Left kidney (tissue), 2 donors: ENCODE results near the gene VSX1. TPM values are rescaled to one million over a fixed set of nuclear protein-coding genes. Genes with fewer than 3 reads are reported as not detected.

Experiments
- DNase-seq: peaks from one replicate; pipeline ENCODE4 v3.0.0-alpha.2; 2013
- polyA plus RNA-seq: library from polyadenylated mRNA; unstranded; fragments of 120-200 nt; gene quantifications from one replicate; pipeline ENCODE4 v1.2.1, GENCODE V29; 2013; ENCODE audit not compliant: insufficient read length

VSX1 gene
- polyA plus RNA-seq, 1 donor, result not detected

DNA sequence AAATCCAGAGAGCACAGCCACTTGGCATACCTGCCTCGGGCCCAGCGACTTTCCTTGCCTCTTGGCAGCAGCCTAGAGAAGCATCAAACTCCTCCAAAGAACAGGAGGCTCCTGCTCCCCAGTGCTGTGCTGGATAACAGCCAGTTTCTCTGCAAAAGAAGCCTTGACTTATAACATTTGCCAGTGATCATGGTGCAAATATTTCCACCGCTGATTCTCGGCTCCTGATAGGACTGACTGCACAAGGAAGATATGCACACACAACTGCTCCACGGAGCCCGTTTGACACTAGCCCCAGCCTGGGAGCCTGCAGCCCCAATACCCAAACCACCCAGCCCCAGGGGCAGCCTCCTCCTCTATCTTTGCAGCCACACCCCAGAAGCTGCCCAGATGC, 41.5 kb downstream of the VSX1 start:
- DNase-seq, result no peak

DNA sequence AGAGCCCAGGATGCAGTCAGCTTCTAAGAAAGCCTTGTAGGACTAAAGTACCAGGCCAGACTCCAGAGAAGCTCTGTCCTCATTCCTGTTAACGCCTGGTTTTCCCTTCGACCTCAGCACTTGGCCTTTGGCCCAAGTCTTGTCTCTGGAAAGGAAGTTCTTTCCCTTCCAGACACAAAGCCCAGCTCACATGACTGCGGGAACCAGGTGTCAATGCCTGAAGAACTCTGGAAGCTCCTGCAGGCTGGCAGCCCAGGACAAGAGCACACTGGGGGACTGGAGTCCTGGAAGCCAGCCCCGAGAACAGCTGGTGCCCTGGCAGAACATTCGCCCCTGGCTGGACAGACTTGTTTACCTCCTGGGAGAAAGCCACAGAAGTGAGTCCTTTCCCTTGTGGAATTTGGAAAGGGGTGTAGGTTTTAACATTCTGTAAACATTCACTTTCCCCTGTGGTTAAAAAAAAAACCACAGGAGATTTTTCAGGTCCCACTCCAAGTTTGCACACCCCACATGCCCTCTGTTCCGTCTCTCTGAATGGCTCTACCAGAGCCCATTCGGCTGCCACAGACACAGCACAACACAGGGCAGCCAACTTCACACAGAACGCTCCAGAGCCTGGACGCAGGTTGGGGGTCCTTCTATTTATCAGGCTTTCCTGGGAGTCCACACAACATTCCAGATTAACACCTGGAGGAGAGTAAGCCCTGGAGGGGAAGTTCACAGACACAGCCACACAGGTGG, 42.1 kb downstream of the VSX1 start:
- no peak for DNase-seq

DNA sequence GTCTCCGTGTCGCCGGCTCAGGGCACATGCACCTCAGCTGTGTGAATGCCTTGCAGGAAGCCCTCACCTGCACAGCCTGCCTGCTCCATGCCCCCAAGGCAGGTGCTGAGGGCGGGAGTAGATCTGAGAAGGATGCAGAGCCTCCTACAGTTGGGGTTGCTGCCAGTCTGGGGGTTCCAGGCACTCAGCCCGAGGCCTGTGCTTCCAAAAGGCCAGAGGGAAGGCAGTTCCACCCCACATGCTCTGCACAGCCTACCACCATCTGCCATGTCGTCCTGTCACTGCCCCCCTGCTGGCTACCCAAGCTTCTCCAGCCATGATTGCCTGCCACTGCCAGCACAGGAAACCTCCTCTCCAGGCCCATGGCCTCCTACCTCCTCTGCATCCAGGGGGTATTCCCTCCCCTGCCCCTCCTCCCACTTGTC, 43.3 kb downstream of the VSX1 start:
- DNase-seq, result no peak

DNA sequence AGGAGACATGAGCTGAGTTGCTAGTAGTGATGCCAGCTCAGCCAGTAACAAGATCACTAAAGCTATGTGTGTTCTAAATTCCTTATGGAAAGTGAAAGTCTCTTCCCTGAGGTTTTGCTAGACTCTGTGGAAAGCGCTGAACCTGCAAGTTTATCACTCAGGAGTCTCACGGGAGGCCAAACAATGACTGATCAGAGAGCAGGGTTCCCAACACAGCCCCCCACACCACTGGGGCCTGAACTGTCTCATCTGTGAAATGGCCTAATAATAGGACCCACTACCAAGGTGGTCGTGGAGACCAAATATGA, 43.9 kb downstream of the VSX1 start:
- DNase-seq, result no peak

DNA sequence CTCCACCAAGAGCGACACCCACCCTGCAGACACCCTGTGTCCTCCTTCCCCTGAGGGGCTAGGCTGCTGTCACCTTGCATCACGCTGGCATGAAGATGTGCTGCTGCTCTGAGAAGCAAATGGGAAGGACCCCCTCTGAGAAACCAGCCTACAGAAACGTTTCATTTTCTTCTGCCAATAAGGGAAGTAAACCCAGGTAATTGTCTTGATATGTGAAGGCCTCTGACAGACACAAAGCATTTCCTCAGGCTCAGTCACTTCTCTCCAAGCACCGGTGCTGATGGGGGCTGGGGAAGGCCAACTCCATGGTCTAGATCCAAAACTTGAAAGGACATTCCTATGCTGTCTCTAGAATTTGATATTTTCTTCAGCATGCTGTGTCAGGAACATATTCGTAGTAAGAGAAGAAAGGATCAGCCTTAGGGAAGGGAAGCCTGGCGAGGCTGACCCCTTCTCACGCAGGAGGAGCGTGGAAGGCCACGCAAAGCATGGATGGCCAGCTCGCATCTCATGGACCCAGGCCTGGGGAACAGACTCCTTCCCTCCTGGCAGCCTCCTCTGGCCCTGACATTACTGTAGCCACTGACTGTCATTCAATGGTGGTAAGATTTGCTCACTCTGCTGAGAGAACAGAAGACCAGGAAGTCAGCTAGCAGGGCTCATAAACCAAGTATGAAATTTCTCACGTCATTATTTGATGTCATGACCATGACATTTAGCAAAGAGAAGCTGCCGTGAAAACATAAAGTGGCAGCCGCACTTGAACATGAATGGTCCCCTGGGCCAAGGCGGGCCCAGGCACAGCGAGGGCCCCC, 44.4 kb downstream of the VSX1 start:
- DNase-seq, result no peak

DNA sequence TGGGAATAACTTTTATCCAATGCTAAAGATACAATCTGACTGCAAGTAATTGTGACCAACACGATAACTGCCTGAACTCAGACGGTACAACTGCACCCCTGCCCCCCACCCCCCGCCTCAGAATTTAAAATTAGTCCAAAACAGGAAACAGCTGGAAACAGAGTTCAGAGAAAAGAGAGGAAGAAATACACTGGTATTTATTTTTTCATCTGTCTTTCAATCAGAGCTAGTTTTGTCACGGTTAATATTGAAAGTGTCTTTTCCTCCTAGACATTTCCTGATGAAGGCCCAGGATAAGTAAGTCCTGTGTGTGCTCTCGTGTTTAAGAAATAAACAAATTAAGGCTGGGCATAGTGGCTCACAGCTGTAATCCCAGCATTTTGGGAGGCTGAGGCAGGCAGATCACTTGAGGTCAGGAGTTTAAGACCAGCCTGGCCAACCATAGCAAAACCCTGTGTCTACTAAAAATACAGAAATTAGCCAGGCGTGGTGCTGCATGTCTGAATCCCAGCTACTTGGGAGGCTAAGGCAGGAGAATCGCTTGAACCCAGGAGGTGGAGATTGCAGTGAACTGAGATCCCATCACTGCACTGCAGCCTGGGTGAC, 45.5 kb downstream of the VSX1 start:
- no peak for DNase-seq

DNA sequence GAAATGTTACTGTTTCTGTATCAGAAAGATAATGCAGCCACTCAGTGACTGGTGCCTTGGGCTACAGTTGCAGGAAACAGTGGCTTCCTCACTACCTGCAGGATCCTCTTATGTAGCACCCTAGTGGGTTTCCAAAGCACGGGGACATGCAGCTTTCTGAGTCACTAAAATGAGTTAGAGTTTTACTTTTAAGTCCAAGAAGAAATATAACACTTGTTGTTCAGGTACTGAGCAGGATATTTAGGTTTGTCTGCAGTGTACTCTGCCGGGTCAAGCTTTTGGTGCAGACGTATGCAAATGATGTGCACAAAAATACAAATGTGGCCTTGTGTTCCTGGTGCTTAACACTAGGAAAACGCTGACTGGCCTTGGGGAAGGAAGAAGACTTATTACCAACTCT, 46.0 kb downstream of the VSX1 start:
- no peak for DNase-seq

DNA sequence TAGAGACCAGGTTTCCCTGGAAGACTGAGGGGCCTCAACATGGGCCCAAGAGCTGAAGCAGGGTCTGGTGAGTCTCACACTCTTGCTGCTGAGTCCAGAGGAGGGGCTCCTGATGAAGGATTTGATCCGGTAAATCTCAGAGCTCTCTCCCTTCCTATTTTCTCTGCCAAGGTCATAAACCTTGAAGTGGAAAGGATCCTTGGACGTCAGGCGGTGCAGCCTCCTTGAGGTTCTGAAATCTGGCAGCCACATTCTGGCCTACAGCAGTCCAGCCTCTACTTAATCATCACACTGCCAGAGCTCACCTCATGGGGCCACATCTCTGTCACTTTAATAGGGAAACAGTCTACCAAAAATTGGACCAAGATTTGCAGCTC, 48.0 kb downstream of the VSX1 start:
- no peak for DNase-seq

DNA sequence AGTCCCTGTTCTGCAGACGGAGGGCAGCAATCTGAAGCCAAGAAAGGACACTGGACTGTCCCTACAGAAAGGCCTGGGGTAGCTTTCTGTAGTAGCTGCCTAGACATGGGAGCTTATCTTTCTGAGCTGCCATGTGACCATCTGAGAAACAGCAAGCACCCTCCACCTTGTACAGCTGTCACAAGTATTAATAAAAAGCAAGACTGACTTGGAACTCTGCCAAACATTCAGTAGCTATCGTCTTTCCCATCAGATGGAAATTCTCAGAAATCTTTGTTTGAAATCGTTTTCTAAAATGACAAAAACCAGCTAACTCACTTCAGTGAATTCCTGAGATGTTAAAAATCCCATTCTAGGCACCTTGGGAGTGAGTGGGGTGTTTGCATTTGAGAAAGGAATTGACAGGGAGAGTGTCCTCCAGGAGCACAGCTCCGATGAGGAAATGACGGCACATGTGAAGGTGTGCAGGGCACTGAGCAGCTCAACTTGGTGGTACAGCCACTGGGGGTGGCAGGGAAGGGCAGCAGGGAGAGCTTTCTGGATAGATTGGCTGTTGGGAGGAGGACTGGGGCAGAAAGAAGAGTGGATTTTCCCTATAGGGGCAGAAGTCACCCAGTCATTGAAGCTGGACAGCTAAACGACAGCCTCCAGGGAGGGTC, 48.5 kb downstream of the VSX1 start:
- no peak for DNase-seq

DNA sequence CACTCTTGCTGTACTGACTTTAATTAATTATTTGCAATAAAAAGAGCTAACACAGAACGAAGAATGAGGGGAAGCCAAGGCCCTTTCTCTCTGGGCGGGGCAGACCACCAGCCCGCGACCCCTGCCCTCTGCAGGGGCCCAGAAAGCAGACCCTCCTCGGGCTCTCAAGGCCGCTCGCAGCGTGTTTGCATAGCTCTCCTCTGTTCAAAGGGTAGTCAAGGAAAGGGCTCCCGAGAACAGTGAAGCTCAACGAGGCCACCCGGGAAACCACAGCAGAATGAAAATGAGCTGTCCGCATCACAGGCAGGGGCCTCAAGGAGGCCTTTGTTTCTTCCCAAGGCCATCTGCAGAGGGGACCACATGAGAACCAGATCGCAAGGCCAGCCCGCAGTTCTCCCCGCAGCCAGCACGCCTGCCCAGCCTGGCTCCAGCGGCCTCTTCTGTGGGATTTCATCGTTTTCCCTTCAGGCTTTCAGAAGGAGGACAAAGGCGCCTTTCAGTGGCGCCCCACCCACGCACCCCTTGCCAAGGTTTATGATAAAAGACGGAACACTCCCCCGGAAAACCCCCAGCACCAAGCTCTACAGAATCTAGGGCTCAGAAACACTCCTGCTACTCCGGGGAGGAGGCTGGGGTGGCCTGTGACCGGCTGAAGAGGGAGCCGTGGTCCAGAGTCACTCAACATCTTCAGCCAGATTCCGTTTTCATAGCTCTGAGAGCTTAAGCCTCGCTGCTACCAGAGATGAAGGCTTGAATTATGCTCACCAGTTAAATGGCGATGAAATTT, 49.3 kb downstream of the VSX1 start:
- no peak for DNase-seq

DNA sequence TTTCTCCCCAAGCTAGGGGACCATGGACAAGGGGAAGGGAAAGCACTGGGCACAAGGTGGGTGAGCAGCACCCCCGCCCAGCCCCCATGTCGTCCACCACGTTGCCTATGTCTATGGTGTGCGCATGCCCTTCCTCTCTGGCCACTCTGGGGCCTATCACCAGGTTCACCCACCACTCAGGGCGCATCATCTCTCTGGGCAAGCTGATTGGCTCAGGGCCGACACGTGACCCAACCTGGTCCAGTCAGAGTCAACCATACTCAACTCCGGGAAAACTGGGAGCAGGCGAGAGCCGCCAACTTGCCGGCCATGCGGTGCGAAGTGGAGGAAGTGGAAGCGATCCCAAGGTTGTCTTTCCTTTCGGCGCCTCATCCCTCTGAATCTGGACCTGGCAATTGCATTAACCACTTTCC, 49.9 kb downstream of the VSX1 start:
- no peak for DNase-seq

DNA sequence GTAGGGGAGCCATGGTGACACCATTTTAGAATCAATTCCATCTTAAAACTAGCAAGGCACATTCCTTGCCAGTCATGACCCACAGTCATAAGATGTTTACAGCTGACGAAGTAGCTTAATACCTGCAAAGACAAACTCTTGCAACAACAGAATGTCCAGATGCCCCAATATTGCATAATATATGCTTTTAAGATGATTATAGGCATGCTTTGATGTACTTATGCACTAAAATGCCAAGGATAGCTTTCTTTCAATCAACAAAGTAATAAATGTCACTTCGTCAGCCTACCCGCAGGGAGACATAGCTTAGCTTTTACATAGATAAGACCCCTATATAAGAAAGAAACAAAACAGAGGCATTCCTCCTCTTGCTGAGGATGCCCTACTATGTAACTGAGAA, 50.7 kb downstream of the VSX1 start:
- no peak for DNase-seq

DNA sequence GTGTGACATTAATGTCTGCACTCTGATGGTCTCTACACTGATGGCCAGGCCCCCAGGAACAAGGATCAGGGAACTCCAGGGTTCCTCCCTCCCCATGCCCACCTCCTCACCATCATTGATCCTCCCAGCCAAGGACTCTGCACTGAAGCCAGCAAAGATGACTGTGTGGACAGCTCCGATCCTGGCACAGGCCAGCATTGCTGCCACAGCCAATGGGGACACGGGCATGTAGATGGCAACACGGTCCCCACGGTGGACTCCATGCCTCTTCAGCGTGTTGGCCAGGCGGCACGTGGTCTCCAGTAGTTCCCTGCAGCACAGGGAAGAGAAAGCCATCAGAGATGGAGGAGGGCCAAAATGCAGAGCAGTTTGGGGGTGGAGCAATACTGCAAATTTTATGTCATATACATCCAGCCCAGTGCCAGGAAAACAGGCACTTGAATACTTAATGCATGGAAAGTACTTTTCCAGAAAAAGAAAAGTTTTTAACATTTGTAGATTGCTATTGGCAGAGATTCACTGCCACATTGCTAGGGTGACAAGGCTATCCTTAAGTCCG, 51.2 kb downstream of the VSX1 start:
- no peak for DNase-seq

DNA sequence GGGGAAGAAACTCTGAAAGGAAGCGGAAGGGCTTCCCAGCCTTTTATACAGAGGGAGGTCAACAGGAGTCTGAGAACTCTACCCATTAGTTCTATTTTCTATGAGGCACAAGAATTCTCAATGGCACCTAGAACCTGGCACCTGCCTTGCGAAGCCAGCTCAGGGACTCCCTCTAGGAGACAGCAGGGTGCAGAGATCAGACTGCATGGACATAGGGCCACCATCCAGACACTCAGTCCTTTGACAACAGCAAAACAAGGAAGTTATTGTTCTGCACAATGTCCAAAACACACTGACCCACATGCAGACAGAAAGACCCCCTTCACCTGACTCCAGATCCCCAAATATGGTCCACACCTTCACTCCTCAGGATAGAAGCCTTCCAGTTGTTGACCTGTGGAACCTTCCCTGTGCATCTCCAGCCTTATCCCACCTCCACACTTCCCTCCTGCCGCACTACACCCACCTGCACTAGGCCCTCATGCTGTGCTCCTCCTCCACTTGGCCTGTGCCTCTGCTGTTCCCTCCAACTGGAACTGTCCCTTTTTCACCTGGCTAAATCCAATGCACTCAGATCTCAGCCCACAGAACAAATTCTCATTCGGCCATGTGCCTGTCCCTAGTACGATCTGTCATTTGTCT, 51.8 kb downstream of the VSX1 start:
- no peak for DNase-seq

DNA sequence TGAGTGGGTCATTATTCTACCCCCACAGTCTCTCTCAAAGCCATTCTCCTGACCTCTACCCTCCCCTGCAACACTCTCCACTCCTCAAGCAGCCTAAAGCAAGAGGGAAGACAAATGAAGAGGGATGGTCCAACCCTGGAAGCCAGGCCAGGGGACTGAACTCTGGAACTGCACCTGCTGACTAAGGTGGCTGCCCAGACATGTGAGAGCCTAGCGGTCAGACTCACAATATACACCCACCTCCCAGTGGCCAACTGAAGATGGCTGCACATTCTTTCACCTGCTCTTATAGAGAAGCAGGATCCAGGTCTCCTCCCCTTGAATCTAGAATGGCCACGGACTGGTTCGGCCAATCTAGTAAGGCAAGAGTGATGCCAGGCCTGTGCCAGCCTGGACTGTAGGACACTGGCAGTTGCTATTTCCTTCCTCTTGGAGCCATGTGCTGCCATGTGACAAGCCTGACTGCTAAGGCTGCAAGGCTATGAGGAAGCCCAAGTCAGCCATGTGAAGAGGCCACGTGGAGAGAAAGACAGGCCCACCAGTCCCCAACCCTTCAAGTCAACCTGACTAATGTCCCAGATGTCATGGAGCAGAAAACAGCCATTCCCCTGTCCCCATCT, 55.8 kb downstream of the VSX1 start:
- DNase-seq, result no peak

Other genes starting within 250 kb of the VSX1 start
- gene CST7, start 132.9 kb downstream of the VSX1 start, polyA plus RNA-seq, result 0.30 TPM
- 92.2 TPM for gene APMAP, start 89.4 kb downstream of the VSX1 start, polyA plus RNA-seq
- 28.4 TPM for gene ACSS1, start 24.0 kb downstream of the VSX1 start, polyA plus RNA-seq
- 46.7 TPM for gene ENTPD6, start 113.6 kb upstream of the VSX1 start, polyA plus RNA-seq
- 47.0 TPM for gene PYGB, start 165.9 kb upstream of the VSX1 start, polyA plus RNA-seq